K562 (cell line): ENCODE measurements around the gene ANTKMT. TPM values are rescaled to one million over a fixed set of nuclear protein-coding genes. Genes with fewer than 3 reads are reported as not detected.

Experiments used
- ATAC-seq: fragments of 200-7000 bp; cut with Tn5 transposase; 3 replicates; pipeline ENCODE4 v1.9.1; 2020; ENCODE audit warnings: moderate library complexity
- BruUV-seq: library from RNA; stranded (reverse); fragments of 400-500 nt; replicated peaks from 2 replicates; lab custom pipeline; 2021; lab: Mats Ljungman, UMichigan
- CTCF ChIA-PET: fragments of 300-600 bp; formaldehyde crosslinking; extraction: SDS; loops from one replicate; lab custom pipeline; 2021; ENCODE audit warnings: low intra/inter-chr PET ratio; lab: Yijun Ruan, JAX
- POLR2A ChIA-PET: fragments of 300-600, 350-650 bp; sonication (Branson Sonifier 250); formaldehyde crosslinking; extraction: SDS; loops from one replicate; lab custom pipeline; 2021; ENCODE audit warnings: antibody characterized with exemption, inconsistent platforms; lab: Yijun Ruan, JAX
- DNase-seq, 4 experiments: peaks; one replicate each; pipeline versions ENCODE4 v3.0.0 to v3.0.0-alpha.2; 2011 to 2018; ENCODE audit warnings: low spot score in 3 of 4, mixed read lengths in 3 of 4; ENCODE audit errors: extremely low read depth in 1 of 4
- FAIRE-seq: peaks from 2 replicates; lab custom pipeline; 2011; peaks lifted over from hg19 to GRCh38; lab: Jason Lieb, UNC
- H2AFZ ChIP-seq: 2 replicates; pipeline ENCODE4 v1.6.0; 2011; ENCODE audit warnings: low read depth, low read length, control low read depth, inconsistent platforms
- H3K27ac ChIP-seq: fragments of 200-600 bp; 3 replicates; pipeline ENCODE4 v1.8.0; 2011; ENCODE audit warnings: low read depth, mild to moderate bottlenecking, control low read depth, inconsistent platforms, low read length, moderate library complexity, mixed read lengths; ENCODE audit errors: extremely low read depth
- H3K27me3 ChIP-seq, 2 experiments: fragments of 300-600 bp in 1 of 2; 2 replicates in 1 of 2; 3 replicates in 1 of 2; pipeline versions ENCODE4 v1.6.0 to v1.8.0; 2011; ENCODE audit warnings: inconsistent platforms in 2 of 2, low read length in 2 of 2, mild to moderate bottlenecking in 1 of 2, mixed read lengths in 1 of 2, moderate library complexity in 1 of 2; ENCODE audit not compliant: control insufficient read depth in 2 of 2, insufficient read depth in 2 of 2
- H3K36me3 ChIP-seq: fragments of 300-600 bp; 3 replicates; pipeline ENCODE4 v1.8.0; 2011; ENCODE audit warnings: mild to moderate bottlenecking, low read length, inconsistent platforms; ENCODE audit not compliant: control insufficient read depth, insufficient read depth
- H3K4me1 ChIP-seq, 2 experiments: fragments of 200-600 bp in 1 of 2; replicated peaks in 1 of 2; 2 replicates in 1 of 2; 3 replicates in 1 of 2; pipeline versions ENCODE4 v1.5.1 to v1.8.0; 2011; ENCODE audit warnings: inconsistent platforms in 2 of 2, low read length in 2 of 2, mild to moderate bottlenecking in 1 of 2, mixed read lengths in 1 of 2, moderate library complexity in 1 of 2; ENCODE audit not compliant: control insufficient read depth in 2 of 2, insufficient read depth in 2 of 2
- H3K4me2 ChIP-seq: 2 replicates; pipeline ENCODE4 v1.6.1; 2011; ENCODE audit warnings: low read length, control low read depth, inconsistent platforms, mixed read lengths; ENCODE audit not compliant: insufficient read depth
- H3K4me3 ChIP-seq: fragments of 200-600 bp; sonication (generic), shearing (Covaris generic); 2 replicates; pipeline ENCODE4 v1.5.1; 2016; ENCODE audit warnings: control low read depth, inconsistent platforms
- H3K79me2 ChIP-seq: fragments of 200-600 bp; 3 replicates; pipeline ENCODE4 v1.8.0; 2011; ENCODE audit warnings: low read length, inconsistent platforms; ENCODE audit not compliant: control insufficient read depth, insufficient read depth
- H3K9ac ChIP-seq, 2 experiments: 2 replicates each; pipeline versions ENCODE4 v1.6.0 to v1.6.1; 2011; ENCODE audit warnings: low read depth in 2 of 2, low read length in 2 of 2, control low read depth in 1 of 2, inconsistent platforms in 1 of 2, mild to moderate bottlenecking in 1 of 2, mixed read lengths in 1 of 2; ENCODE audit not compliant: insufficient read depth in 1 of 2
- H3K9me1 ChIP-seq: one replicate; pipeline ENCODE4 v1.6.0; 2011; ENCODE audit warnings: inconsistent platforms, mild to moderate bottlenecking, low read length, moderate library complexity; ENCODE audit not compliant: control insufficient read depth, insufficient read depth
- H3K9me3 ChIP-seq: replicated peaks from 2 replicates; pipeline ENCODE4 v1.5.1; 2011; ENCODE audit warnings: low read depth, low read length, inconsistent platforms; ENCODE audit not compliant: control insufficient read depth, insufficient read depth
- H4K20me1 ChIP-seq: replicated peaks from 2 replicates; pipeline ENCODE4 v1.6.1; 2011; ENCODE audit warnings: low read length, inconsistent platforms, mixed read lengths; ENCODE audit not compliant: control insufficient read depth, insufficient read depth
- POLR2G ChIP-seq: fragments of 200-400 bp; formaldehyde crosslinking; IDR thresholded peaks from 2 replicates; pipeline ENCODE4 v1.6.1; 2017; ENCODE audit warnings: low read depth, mild to moderate bottlenecking, antibody characterized with exemption, low read length, moderate library complexity
- RBFOX2 ChIP-seq: fragments of 200-400 bp; formaldehyde crosslinking; IDR thresholded peaks from 2 replicates; pipeline ENCODE4 v1.6.1; 2017; ENCODE audit warnings: low read depth, mild to moderate bottlenecking, low read length, moderate library complexity
- SNRNP70 ChIP-seq: fragments of 200-400 bp; formaldehyde crosslinking; optimal IDR thresholded peaks from 2 replicates; pipeline ENCODE3; 2017; ENCODE audit warnings: low read depth, low read length
- ZBTB49 ChIP-seq: sonication (generic); formaldehyde crosslinking; IDR thresholded peaks from 2 replicates; pipeline ENCODE4 v1.8.0; 2022; ENCODE audit warnings: missing genetic modification reagents, mild to moderate bottlenecking, borderline replicate concordance
- ZNF407 ChIP-seq: fragments of 450-650 bp; IDR thresholded peaks from 2 replicates; pipeline ENCODE4 v1.6.1; 2016; ENCODE audit warnings: low read depth
- WGBS: fragments of 100-300 bp; shearing (Covaris generic); methylation state at CpG from one replicate; pipeline ENCODE4 v1.1.6; 2016; ENCODE audit warnings: low coverage, mixed read lengths; ENCODE audit not compliant: insufficient coverage; ENCODE audit errors: missing lambda C conversion rate; 5-methylcytosine and 5-hydroxymethylcytosine counted together
- in situ Hi-C: fragments of 300-500 bp; cut with MboI; formaldehyde crosslinking; loops from 4 replicates; pipeline ENCODE4 v1.15.0; 2018; ENCODE audit warnings: inconsistent platforms, mixed read lengths
- intact Hi-C: fragments of 100-400 bp; cut with micrococcal nuclease; formaldehyde crosslinking; loops from 2 replicates; pipeline ENCODE4 v1.14.2; 2022
- polyA plus RNA-seq, 8 experiments: library from polyadenylated mRNA; depleted of rRNA in 4 of 8; stranded (reverse) in 5 of 8; unstranded in 3 of 8; fragments of >200 nt; fragmentation: Nextera tagmentation in 2 of 8; fragmentation: Illumina TruSeq in 1 of 8; extraction: Ambion mirVana in 2 of 8; extraction: Trizol in 1 of 8; gene quantifications; 2 replicates each; pipeline versions ENCODE4 v1.2.1 to v1.2.3, GENCODE V29; 2011 to 2014; ENCODE audit warnings: inconsistent platforms in 1 of 8, missing spikeins in 1 of 8
- total RNA-seq, 7 experiments: library from RNA; depleted of rRNA in 6 of 7; stranded (reverse); fragments of >200 nt in 6 of 7; fragmentation: Illumina TruSeq in 2 of 7; extraction: Trizol in 2 of 7; gene quantifications; 2 replicates each; pipeline versions ENCODE4 v1.2.1 to v1.2.3, GENCODE V29; 2011 to 2021; ENCODE audit warnings: low replicate concordance in 1 of 7

The ANTKMT gene
- total and polyA plus RNA-seq, 9 of the 15 experiments (the other 6 are each of a cell fraction or from before 2014, with no cell fraction given): 0.58 to 217 (median 19.1) TPM

DNA sequence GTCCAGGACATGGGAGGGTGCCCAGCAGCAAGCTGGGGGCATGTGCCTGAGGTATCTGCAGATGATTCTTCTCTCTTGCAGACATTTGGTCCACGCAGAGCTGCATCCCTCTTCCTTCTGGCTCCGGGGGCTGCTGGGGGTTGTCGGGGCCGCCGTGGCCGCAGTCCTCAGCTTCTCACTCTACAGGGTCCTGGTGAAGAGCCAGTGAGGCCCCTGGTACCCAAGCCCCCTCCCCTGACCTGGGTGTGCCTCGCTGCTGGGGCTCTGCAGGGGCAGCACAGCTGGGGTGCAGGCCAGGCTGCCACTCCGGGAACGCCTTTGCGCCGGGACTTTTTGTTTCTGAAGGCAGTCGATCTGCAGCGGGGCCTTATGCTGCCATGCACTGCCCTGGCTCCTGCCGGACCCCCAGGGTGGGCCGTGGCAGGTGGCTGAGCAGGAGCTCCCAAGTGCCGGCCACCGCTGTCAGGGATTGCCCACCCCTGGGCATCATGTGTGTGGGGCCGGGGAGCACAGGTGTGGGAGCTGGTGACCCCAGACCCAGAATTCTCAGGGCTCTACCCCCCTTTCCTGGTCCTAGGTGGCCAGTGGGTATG lies 47.5 kb upstream of the ANTKMT start:
- Histone ChIP-seq H3K36me3 (peaks cover 63% of the 10 kb centered on the region), H2AFZ (no peak overlapping the region), H3K9me3 (no peaks in the 10 kb centered on the region), H4K20me1 (0 out of 2 replicates have a peak, but pooled peaks cover 4% of the 10 kb centered on the region), H3K4me1 (peaks cover 20 to 98% of the 10 kb centered on the region in 2 experiments), H3K27ac (peak overlapping the region; percentile 72; the same call in 1 of the 3 replicates), H3K4me3 (no peak overlapping the region), H3K9ac (peak overlapping the region in 1 of 2 experiments; percentile 61; a peak in 2 of 4 replicates), H3K79me2 (peaks cover 22% of the 10 kb centered on the region), H3K9me1 (no peaks in the 10 kb centered on the region), H3K27me3 (no peaks in the 10 kb centered on the region), H3K4me2 (no peak overlapping the region)
- BruUV-seq: TSS peak; percentile 33
- ATAC-seq: no peak
- intact Hi-C loops (no loop called here), in situ Hi-C loops (loop anchor here (10.0 kb wide), 1 partner anchor 279 kb away; the partner anchor contains the start of gene NME4)
- POLR2A ChIA-PET: interaction anchor here (0.6 to 1.6 kb wide), 6 partner anchors 9 to 107 kb away, joined by 3 to 5 read pairs (median 3); partner anchors contain the start of gene NHLRC4
- FAIRE-seq: no peak
- DNase-seq: no peak
- no peak for TF ChIP-seq SNRNP70
- TF ChIP-seq ZNF407: no peak
- TF ChIP-seq POLR2G: peak; percentile 29; the same call in 1 of the 2 replicates
- TF ChIP-seq ZBTB49: no peak
- TF ChIP-seq RBFOX2: peak; percentile 29; the same call in 1 of the 2 replicates
- CTCF ChIA-PET: no interaction called here
- whole genome bisulfite sequencing: 93% methylated on average over 15 of the region's 18 CpGs
